Prostate gland (tissue), 2 donors: ENCODE results near the gene MICAL3.

Source experiments
- POLR2A ChIP-seq: fragments of 450-650 bp; IDR thresholded peaks from one replicate; pipeline ENCODE4 v1.6.1; 2016; ENCODE audit warnings: antibody characterized with exemption, mild to moderate bottlenecking
- POLR2AphosphoS5 ChIP-seq: sonication (generic); formaldehyde crosslinking; IDR thresholded peaks from one replicate; pipeline ENCODE4 v1.6.1; 2017; ENCODE audit warnings: antibody characterized with exemption
- TF ChIP-seq, protein P1 (sequence below), 4 experiments: fragments of 200-600 bp in 2 of 4; fragments of 450-650 bp in 2 of 4; sonication (generic) in 2 of 4; IDR thresholded peaks; 1 replicate in 3 of 4; 2 replicates in 1 of 4; pipeline ENCODE4 v1.5.1; 2016 to 2019; ENCODE audit warnings: antibody characterized with exemption in 4 of 4, mild to moderate bottlenecking in 2 of 4, moderate library complexity in 2 of 4

DNA sequence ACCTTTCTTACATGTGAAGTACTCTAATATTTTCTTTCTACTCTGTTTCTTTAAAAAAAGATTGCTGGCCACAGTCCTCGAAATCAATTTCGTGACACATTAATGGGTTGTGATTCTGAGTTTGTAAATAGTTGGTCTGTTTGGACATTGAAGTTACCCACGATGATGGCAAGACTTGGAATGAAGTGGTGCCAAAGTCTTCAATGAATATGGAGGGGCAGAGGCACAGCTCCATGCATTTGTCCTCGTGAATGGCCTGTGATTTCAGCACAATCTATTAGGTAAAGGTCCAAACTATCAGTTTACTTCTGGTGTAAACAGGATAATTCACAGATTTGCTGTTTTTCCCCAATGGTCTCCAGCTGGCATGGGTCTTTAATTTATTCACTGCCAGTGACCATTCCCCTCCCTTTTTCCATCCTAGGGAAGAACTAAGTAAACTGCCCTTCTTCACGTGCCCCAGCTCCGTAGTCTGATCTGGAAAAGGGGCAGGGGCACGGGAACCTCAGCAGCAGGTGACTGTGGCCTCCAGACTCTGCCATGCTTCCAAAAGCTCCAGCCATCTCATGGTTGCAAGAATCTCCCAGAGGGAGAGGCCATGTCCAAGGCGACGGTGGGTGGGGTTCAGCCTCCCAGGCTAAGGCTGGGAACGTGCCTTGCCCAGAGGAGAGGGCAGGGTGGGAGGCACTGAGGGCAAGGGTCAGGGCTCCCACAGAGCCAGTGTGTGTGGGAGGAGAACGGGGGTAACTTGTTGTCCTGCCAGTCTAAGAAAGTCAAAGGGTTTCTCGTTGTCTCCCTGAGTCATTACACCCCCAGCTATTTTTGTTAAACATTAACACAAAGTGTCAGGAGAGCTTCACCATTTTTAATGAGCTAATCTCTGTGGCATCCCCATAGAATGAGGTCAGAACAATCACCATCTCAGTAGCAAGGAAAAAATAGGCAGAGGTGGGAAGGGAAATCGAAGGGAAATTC lies 36.6 kb upstream of the MICAL3 start:
- TF ChIP-seq, protein P1, sequence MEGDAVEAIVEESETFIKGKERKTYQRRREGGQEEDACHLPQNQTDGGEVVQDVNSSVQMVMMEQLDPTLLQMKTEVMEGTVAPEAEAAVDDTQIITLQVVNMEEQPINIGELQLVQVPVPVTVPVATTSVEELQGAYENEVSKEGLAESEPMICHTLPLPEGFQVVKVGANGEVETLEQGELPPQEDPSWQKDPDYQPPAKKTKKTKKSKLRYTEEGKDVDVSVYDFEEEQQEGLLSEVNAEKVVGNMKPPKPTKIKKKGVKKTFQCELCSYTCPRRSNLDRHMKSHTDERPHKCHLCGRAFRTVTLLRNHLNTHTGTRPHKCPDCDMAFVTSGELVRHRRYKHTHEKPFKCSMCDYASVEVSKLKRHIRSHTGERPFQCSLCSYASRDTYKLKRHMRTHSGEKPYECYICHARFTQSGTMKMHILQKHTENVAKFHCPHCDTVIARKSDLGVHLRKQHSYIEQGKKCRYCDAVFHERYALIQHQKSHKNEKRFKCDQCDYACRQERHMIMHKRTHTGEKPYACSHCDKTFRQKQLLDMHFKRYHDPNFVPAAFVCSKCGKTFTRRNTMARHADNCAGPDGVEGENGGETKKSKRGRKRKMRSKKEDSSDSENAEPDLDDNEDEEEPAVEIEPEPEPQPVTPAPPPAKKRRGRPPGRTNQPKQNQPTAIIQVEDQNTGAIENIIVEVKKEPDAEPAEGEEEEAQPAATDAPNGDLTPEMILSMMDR (IDR thresholded peaks at IDR 0.05) = no peak
- TF ChIP-seq POLR2A = no peak
- no peak for TF ChIP-seq POLR2AphosphoS5
